HEK293 (cell line): ENCODE data around the gene PWWP2A.

Experiments used
- CTCF ChIA-PET: fragments of 350-600 bp; formaldehyde crosslinking; extraction: SDS; loops from one replicate; lab custom pipeline; 2021; ENCODE audit warnings: antibody characterized with exemption; lab: Yijun Ruan, JAX
- POLR2A ChIA-PET: fragments of 300-600 bp; formaldehyde crosslinking; extraction: SDS; loops from one replicate; lab custom pipeline; 2020; ENCODE audit warnings: antibody characterized with exemption, inconsistent platforms; lab: Yijun Ruan, JAX
- H3K27ac ChIP-seq: fragments of 200-500 bp; sonication (Bioruptor generic); 2 replicates; pipeline ENCODE4 v1.5.1; 2014; ENCODE audit warnings: low read depth, low read length, control low read depth, inconsistent platforms; ENCODE audit errors: extremely low read depth
- H3K36me3 ChIP-seq, 2 experiments: fragments of 200-500 bp in 1 of 2; sonication (Bioruptor generic) in 1 of 2; 1 replicate in 1 of 2; 2 replicates in 1 of 2; pipeline ENCODE4 v1.5.1; 2014 to 2017; ENCODE audit warnings: inconsistent platforms in 2 of 2, low read length in 2 of 2; ENCODE audit not compliant: control insufficient read depth in 2 of 2, insufficient read depth in 1 of 2
- H3K4me1 ChIP-seq: fragments of 200-500 bp; sonication (Bioruptor generic); 2 replicates; pipeline ENCODE4 v1.5.1; 2014; ENCODE audit warnings: mild to moderate bottlenecking, low read length, inconsistent platforms; ENCODE audit not compliant: control insufficient read depth, insufficient read depth
- H3K4me3 ChIP-seq: 2 replicates; pipeline ENCODE4 v1.5.1; 2011; ENCODE audit warnings: low read depth, mild to moderate bottlenecking, control low read depth, low read length, moderate library complexity
- H3K9me3 ChIP-seq: fragments of 200-500 bp; sonication (Bioruptor generic); 2 replicates; pipeline ENCODE4 v1.5.1; 2014; ENCODE audit warnings: low read depth, low read length, inconsistent platforms; ENCODE audit not compliant: control insufficient read depth, insufficient read depth
- BCL6B ChIP-seq: fragments of 450-650 bp; formaldehyde crosslinking; IDR thresholded peaks from 2 replicates; pipeline ENCODE4 v1.5.1; 2017; ENCODE audit warnings: missing biosample characterization, missing genetic modification characterization
- GLI4 ChIP-seq: fragments of 450-650 bp; formaldehyde crosslinking; IDR thresholded peaks from 2 replicates; pipeline ENCODE4 v1.5.1; 2016; ENCODE audit warnings: missing biosample characterization, missing genetic modification characterization
- HOXD13 ChIP-seq: sonication (generic); formaldehyde crosslinking; IDR thresholded peaks from 2 replicates; pipeline ENCODE4 v1.8.0; 2022; ENCODE audit warnings: missing genetic modification reagents, borderline replicate concordance
- PATZ1 ChIP-seq: fragments of 450-650 bp; formaldehyde crosslinking; IDR thresholded peaks from 2 replicates; pipeline ENCODE4 v1.5.1; 2016; ENCODE audit warnings: missing biosample characterization, missing genetic modification characterization
- REPIN1 ChIP-seq: fragments of 450-650 bp; formaldehyde crosslinking; IDR thresholded peaks from 2 replicates; pipeline ENCODE4 v1.5.1; 2017; ENCODE audit warnings: missing biosample characterization, missing genetic modification characterization, low read depth
- SETDB1 ChIP-seq: IDR thresholded peaks from one replicate; pipeline ENCODE4 v1.6.1; 2017; ENCODE audit warnings: mild to moderate bottlenecking, low read length, moderate library complexity, mixed read lengths; ENCODE audit not compliant: insufficient read length
- ZBTB1 ChIP-seq: fragments of 450-650 bp; formaldehyde crosslinking; IDR thresholded peaks from 2 replicates; pipeline ENCODE4 v1.5.1; 2016; ENCODE audit warnings: missing biosample characterization, missing genetic modification characterization
- ZBTB44 ChIP-seq: fragments of 450-650 bp; IDR thresholded peaks from 2 replicates; pipeline ENCODE4 v1.5.1; 2018; ENCODE audit warnings: missing biosample characterization, mild to moderate bottlenecking, missing genetic modification characterization
- ZNF221 ChIP-seq: fragments of 450-650 bp; formaldehyde crosslinking; IDR thresholded peaks from 2 replicates; pipeline ENCODE4 v1.5.1; 2017; ENCODE audit warnings: missing biosample characterization, missing genetic modification characterization, borderline replicate concordance
- ZNF266 ChIP-seq: fragments of 450-650 bp; formaldehyde crosslinking; IDR thresholded peaks from 2 replicates; pipeline ENCODE4 v1.5.1; 2016; ENCODE audit warnings: missing biosample characterization, missing genetic modification characterization, low read depth
- ZNF416 ChIP-seq: fragments of 450-650 bp; formaldehyde crosslinking; IDR thresholded peaks from 2 replicates; pipeline ENCODE4 v1.5.1; 2016; ENCODE audit warnings: missing biosample characterization, missing genetic modification characterization
- ZNF48 ChIP-seq: fragments of 450-650 bp; formaldehyde crosslinking; IDR thresholded peaks from 2 replicates; pipeline ENCODE4 v1.5.1; 2016; ENCODE audit warnings: missing biosample characterization, missing genetic modification characterization
- ZNF501 ChIP-seq: fragments of 450-650 bp; formaldehyde crosslinking; IDR thresholded peaks from 2 replicates; pipeline ENCODE4 v1.5.1; 2016; ENCODE audit warnings: missing biosample characterization, missing genetic modification characterization
- ZNF596 ChIP-seq: fragments of 450-650 bp; IDR thresholded peaks from 2 replicates; pipeline ENCODE4 v1.5.0; 2018; ENCODE audit warnings: missing biosample characterization, mild to moderate bottlenecking, missing genetic modification characterization, moderate library complexity
- ZNF670 ChIP-seq: fragments of 450-650 bp; formaldehyde crosslinking; IDR thresholded peaks from 2 replicates; pipeline ENCODE4 v1.5.1; 2016; ENCODE audit warnings: missing biosample characterization, missing genetic modification characterization, low read depth
- ZNF747 ChIP-seq: fragments of 450-650 bp; formaldehyde crosslinking; IDR thresholded peaks from 2 replicates; pipeline ENCODE4 v1.5.1; 2016; ENCODE audit warnings: missing biosample characterization, missing genetic modification characterization
- ZNF785 ChIP-seq: fragments of 450-650 bp; formaldehyde crosslinking; IDR thresholded peaks from 2 replicates; pipeline ENCODE4 v1.5.1; 2016; ENCODE audit warnings: missing biosample characterization, missing genetic modification characterization
- TF ChIP-seq, protein P1 (sequence below): fragments of 450-650 bp; formaldehyde crosslinking; IDR thresholded peaks from 2 replicates; pipeline ENCODE4 v1.5.1; 2016; ENCODE audit warnings: missing biosample characterization, missing genetic modification characterization, borderline replicate concordance
- TF ChIP-seq, protein P2 (sequence below): fragments of 450-650 bp; formaldehyde crosslinking; IDR thresholded peaks from 2 replicates; pipeline ENCODE4 v1.5.1; 2016; ENCODE audit warnings: missing biosample characterization, missing genetic modification characterization
- TF ChIP-seq, protein P3 (sequence below): fragments of 450-650 bp; formaldehyde crosslinking; IDR thresholded peaks from 2 replicates; pipeline ENCODE4 v1.5.1; 2016; ENCODE audit warnings: missing biosample characterization, missing genetic modification characterization

The PWWP2A gene

DNA sequence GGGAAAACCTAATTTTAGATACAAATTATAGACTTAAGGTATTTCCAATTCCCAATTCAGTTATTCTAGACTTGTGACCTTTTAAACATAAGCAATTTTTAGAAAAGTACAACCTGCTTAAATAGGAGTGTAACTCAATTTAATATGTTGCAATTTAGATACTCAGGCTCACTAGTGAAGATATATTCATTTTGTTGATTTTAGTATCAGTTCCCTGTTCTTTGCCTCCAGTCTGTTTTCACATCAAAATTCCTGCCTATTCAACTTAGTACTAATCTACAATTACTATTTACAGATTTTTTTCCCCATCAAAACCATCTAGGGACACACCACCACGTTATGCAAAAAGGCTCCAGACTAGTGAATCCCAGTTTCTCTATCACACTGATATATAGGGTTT lies 30.4 kb downstream of the PWWP2A start:
- Histone ChIP-seq H3K4me1 (no peaks in the 10 kb centered on the region), H3K4me3 (no peak overlapping the region), H3K9me3 (no peaks in the 10 kb centered on the region), H3K36me3 (peaks cover 6 to 19% of the 10 kb centered on the region in 2 experiments; a peak in 1 of 3 replicates), H3K27ac (no peak overlapping the region)
- TF ChIP-seq ZNF416 (tag by site-specific recombination) (no peak), ZBTB1 (no peak), ZBTB44 (tag by site-specific recombination) (no peak), SETDB1 (no peak), ZNF596 (tag by site-specific recombination) (no peak), HOXD13 (CRISPR knock-in tag) (no peak), ZNF48 (tag by site-specific recombination) (no peak), ZNF747 (tag by site-specific recombination) (no peak), ZNF501 (tag by site-specific recombination) (no peak), ZNF266 (tag by site-specific recombination) (no peak), ZNF670 (tag by site-specific recombination) (no peak), REPIN1 (no peak)
- TF ChIP-seq, protein P1, sequence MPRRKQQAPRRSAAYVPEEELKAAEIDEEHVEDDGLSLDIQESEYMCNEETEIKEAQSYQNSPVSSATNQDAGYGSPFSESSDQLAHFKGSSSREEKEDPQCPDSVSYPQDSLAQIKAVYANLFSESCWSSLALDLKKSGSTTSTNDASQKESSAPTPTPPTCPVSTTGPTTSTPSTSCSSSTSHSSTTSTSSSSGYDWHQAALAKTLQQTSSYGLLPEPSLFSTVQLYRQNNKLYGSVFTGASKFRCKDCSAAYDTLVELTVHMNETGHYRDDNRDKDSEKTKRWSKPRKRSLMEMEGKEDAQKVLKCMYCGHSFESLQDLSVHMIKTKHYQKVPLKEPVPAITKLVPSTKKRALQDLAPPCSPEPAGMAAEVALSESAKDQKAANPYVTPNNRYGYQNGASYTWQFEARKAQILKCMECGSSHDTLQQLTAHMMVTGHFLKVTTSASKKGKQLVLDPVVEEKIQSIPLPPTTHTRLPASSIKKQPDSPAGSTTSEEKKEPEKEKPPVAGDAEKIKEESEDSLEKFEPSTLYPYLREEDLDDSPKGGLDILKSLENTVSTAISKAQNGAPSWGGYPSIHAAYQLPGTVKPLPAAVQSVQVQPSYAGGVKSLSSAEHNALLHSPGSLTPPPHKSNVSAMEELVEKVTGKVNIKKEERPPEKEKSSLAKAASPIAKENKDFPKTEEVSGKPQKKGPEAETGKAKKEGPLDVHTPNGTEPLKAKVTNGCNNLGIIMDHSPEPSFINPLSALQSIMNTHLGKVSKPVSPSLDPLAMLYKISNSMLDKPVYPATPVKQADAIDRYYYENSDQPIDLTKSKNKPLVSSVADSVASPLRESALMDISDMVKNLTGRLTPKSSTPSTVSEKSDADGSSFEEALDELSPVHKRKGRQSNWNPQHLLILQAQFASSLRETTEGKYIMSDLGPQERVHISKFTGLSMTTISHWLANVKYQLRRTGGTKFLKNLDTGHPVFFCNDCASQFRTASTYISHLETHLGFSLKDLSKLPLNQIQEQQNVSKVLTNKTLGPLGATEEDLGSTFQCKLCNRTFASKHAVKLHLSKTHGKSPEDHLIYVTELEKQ, result no peak
- ChIA-PET POLR2A (no interaction called here), CTCF (interaction anchor here (1.3 kb wide), 1 partner anchor 8 kb away, joined by 6 read pairs; no protein-coding TSS in a partner anchor)

DNA sequence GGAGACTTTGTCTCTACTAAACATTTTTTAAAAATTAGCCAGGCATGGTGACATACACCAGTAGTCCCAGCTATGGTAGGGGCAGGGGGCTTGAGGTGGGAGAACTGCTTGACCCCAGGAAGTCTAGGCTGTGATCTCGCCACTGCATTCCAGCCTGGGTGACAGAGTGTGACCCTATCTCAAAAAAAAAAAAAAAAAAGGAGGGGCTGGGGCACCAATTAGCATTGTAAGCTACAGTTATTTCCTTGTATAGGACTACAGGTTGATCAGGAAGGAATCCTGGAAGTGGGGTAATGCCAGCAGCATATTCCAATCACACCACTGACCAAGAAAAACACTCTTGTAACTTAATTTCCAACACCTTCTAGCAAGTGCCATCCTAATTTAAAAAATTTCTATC lies 32.1 kb downstream of the PWWP2A start:
- ChIA-PET CTCF (interaction anchor here (0.6 to 0.7 kb wide), 2 partner anchors 336 to 591 kb away, joined by 3 to 4 read pairs; no protein-coding TSS in a partner anchor), POLR2A (no interaction called here)
- TF ChIP-seq BCL6B (tag by site-specific recombination) (no peak), GLI4 (no peak), ZNF785 (tag by site-specific recombination) (no peak), ZNF221 (tag by site-specific recombination) (no peak), PATZ1 (tag by site-specific recombination) (no peak)
- TF ChIP-seq, protein P2, sequence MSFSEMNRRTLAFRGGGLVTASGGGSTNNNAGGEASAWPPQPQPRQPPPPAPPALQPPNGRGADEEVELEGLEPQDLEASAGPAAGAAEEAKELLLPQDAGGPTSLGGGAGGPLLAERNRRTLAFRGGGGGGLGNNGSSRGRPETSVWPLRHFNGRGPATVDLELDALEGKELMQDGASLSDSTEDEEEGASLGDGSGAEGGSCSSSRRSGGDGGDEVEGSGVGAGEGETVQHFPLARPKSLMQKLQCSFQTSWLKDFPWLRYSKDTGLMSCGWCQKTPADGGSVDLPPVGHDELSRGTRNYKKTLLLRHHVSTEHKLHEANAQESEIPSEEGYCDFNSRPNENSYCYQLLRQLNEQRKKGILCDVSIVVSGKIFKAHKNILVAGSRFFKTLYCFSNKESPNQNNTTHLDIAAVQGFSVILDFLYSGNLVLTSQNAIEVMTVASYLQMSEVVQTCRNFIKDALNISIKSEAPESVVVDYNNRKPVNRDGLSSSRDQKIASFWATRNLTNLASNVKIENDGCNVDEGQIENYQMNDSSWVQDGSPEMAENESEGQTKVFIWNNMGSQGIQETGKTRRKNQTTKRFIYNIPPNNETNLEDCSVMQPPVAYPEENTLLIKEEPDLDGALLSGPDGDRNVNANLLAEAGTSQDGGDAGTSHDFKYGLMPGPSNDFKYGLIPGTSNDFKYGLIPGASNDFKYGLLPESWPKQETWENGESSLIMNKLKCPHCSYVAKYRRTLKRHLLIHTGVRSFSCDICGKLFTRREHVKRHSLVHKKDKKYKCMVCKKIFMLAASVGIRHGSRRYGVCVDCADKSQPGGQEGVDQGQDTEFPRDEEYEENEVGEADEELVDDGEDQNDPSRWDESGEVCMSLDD, result no peak
- TF ChIP-seq, protein P3, sequence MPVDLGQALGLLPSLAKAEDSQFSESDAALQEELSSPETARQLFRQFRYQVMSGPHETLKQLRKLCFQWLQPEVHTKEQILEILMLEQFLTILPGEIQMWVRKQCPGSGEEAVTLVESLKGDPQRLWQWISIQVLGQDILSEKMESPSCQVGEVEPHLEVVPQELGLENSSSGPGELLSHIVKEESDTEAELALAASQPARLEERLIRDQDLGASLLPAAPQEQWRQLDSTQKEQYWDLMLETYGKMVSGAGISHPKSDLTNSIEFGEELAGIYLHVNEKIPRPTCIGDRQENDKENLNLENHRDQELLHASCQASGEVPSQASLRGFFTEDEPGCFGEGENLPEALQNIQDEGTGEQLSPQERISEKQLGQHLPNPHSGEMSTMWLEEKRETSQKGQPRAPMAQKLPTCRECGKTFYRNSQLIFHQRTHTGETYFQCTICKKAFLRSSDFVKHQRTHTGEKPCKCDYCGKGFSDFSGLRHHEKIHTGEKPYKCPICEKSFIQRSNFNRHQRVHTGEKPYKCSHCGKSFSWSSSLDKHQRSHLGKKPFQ (tag by site-specific recombination), result no peak
- Histone ChIP-seq H3K36me3 (peaks cover 0 to 3% of the 10 kb centered on the region in 2 experiments; a peak in 1 of 3 replicates), H3K27ac (no peak overlapping the region), H3K4me3 (no peak overlapping the region), H3K4me1 (no peaks in the 10 kb centered on the region), H3K9me3 (no peaks in the 10 kb centered on the region)
